GM19239 (cell line): ENCODE data around the gene S100A6.
"Not testable (repeated sequence)": the region's sequence is repeated elsewhere in the genome, so short reads cannot be mapped to it uniquely, and the experiment has no call there.

ENCODE experiments used
- DNase-seq: peaks from one replicate; pipeline ENCODE4 v3.0.0; 2011; ENCODE audit warnings: low spot score; ENCODE audit not compliant: insufficient read length
- FAIRE-seq: peaks from 2 replicates; lab custom pipeline; 2011; peaks lifted over from hg19 to GRCh38; lab: Jason Lieb, UNC

The S100A6 gene

GRCh38 chr1:153533689-153534201, 2.0 kb downstream of the S100A6 start:
- DNase-seq, result no peak
- FAIRE-seq, result no peak

GRCh38 chr1:153532769-153533599, 2.8 kb downstream of the S100A6 start:
- no peak for FAIRE-seq
- no peak for DNase-seq

GRCh38 chr1:153532181-153532580, 3.6 kb downstream of the S100A6 start:
- FAIRE-seq (no peak), DNase-seq (no peak)

- FAIRE-seq (no peak), DNase-seq (no peak)
These were observed 4.2 kb downstream of the S100A6 start for GRCh38 chr1:153531638-153532037.

- DNase-seq, result no peak
- no peak for FAIRE-seq
These were observed 8.1 kb downstream of the S100A6 start for GRCh38 chr1:153527683-153528040.

- DNase-seq, result no peak
- FAIRE-seq, result no peak
These were observed 8.6 kb downstream of the S100A6 start for GRCh38 chr1:153527023-153527682.

- no peak for DNase-seq
- FAIRE-seq, result no peak
These were observed 9.7 kb downstream of the S100A6 start for GRCh38 chr1:153526132-153526543.

- DNase-seq (no peak), FAIRE-seq (no peak)
These were observed 10.6 kb downstream of the S100A6 start for GRCh38 chr1:153525088-153525728.

- FAIRE-seq, DNase-seq: not testable (repeated sequence)
These were observed 13.3 kb downstream of the S100A6 start for GRCh38 chr1:153522353-153523048.

- not testable (repeated sequence) for DNase-seq, FAIRE-seq
These were observed 14.0 kb downstream of the S100A6 start for GRCh38 chr1:153521808-153522207.

GRCh38 chr1:153520818-153521476, 14.8 kb downstream of the S100A6 start:
- no peak for FAIRE-seq
- DNase-seq, result no peak

GRCh38 chr1:153520137-153520691, 15.6 kb downstream of the S100A6 start:
- not testable (repeated sequence) for DNase-seq, FAIRE-seq

- no peak for FAIRE-seq
These were observed 16.5 kb downstream of the S100A6 start for GRCh38 chr1:153519242-153519641.

GRCh38 chr1:153515504-153516394, 20.0 kb downstream of the S100A6 start:
- FAIRE-seq, result no peak
- no peak for DNase-seq

More at GRCh38 chr1:153519242-153519641, 16.5 kb downstream of the S100A6 start:
- DNase-seq, result no peak

- FAIRE-seq (no peak), DNase-seq (no peak)
These were observed 22.1 kb downstream of the S100A6 start for GRCh38 chr1:153513666-153514065.

GRCh38 chr1:153513023-153513422, 22.8 kb downstream of the S100A6 start:
- FAIRE-seq (no peak), DNase-seq (no peak)

GRCh38 chr1:153510984-153511410, 24.8 kb downstream of the S100A6 start:
- DNase-seq, result peak; percentile 83
- FAIRE-seq, result peak; percentile 91

GRCh38 chr1:153509729-153510354, 25.9 kb downstream of the S100A6 start:
- DNase-seq (peak; percentile 54), FAIRE-seq (no peak)
